IMR-90 (cell line): ENCODE results near the gene PLSCR3. TPM values are rescaled to one million over a fixed set of nuclear protein-coding genes. Genes with fewer than 3 reads are reported as not detected.

Experiments
- ATAC-seq: fragments of 200-7000 bp; cut with Tn5 transposase; 2 replicates; pipeline ENCODE4 v1.9.1; 2020; ENCODE audit warnings: low read depth, mild to moderate bottlenecking, moderate library complexity
- BruUV-seq: library from RNA; stranded (reverse); fragments of 400-500 nt; replicated peaks from 2 replicates; lab custom pipeline; 2021; lab: Mats Ljungman, UMichigan
- CTCF ChIA-PET: fragments of 300-600 bp; formaldehyde crosslinking; extraction: SDS; loops from one replicate; lab custom pipeline; 2021; ENCODE audit warnings: antibody characterized with exemption; lab: Yijun Ruan, JAX
- POLR2A ChIA-PET: fragments of 300-600 bp; sonication (Branson Sonifier 250); formaldehyde crosslinking; loops from one replicate; lab custom pipeline; 2022; ENCODE audit warnings: antibody characterized with exemption; ENCODE audit not compliant: unreplicated experiment; lab: Charles Lee
- DNase-seq: peaks from one replicate; pipeline ENCODE4 v3.0.0; 2013
- H2AFZ ChIP-seq: replicated peaks from 2 replicates; pipeline ENCODE3; 2013; ENCODE audit warnings: low read length, mild to moderate bottlenecking; ENCODE audit not compliant: poor library complexity
- H2AK5ac ChIP-seq: 2 replicates; pipeline ENCODE4 v1.6.1; 2013; ENCODE audit warnings: low read depth, low read length, inconsistent platforms
- H2AK9ac ChIP-seq: replicated peaks from 2 replicates; pipeline ENCODE3; 2013; ENCODE audit warnings: mild to moderate bottlenecking, low read depth, low read length, moderate library complexity; ENCODE audit not compliant: poor library complexity
- H2BK120ac ChIP-seq: 2 replicates; pipeline ENCODE4 v1.6.1; 2013; ENCODE audit warnings: low read depth, low read length, inconsistent platforms
- H2BK15ac ChIP-seq: 3 replicates; pipeline ENCODE4 v1.6.1; 2013; ENCODE audit warnings: low read depth, low read length, inconsistent platforms
- H2BK20ac ChIP-seq: 2 replicates; pipeline ENCODE4 v1.6.1; 2013; ENCODE audit warnings: low read depth, mild to moderate bottlenecking, inconsistent platforms, low read length, moderate library complexity
- H2BK5ac ChIP-seq: 2 replicates; pipeline ENCODE4 v1.6.1; 2013; ENCODE audit warnings: mild to moderate bottlenecking, low read depth, low read length, inconsistent platforms; ENCODE audit not compliant: poor library complexity, severe bottlenecking
- H3K14ac ChIP-seq: replicated peaks from 2 replicates; pipeline ENCODE4 v1.6.1; 2013; ENCODE audit warnings: low read depth, low read length, inconsistent platforms
- H3K18ac ChIP-seq: 2 replicates; pipeline ENCODE4 v1.6.1; 2013; ENCODE audit warnings: low read depth, low read length, control low read depth
- H3K23ac ChIP-seq: 2 replicates; pipeline ENCODE4 v1.6.1; 2013; ENCODE audit warnings: low read depth, low read length, inconsistent platforms
- H3K27ac ChIP-seq: 2 replicates; pipeline ENCODE4 v1.5.1; 2013; ENCODE audit warnings: mild to moderate bottlenecking, control low read depth, low read length; ENCODE audit not compliant: insufficient read depth
- H3K27me3 ChIP-seq: 2 replicates; pipeline ENCODE4 v1.6.1; 2013; ENCODE audit warnings: low read length; ENCODE audit not compliant: control insufficient read depth, insufficient read depth
- H3K36me3 ChIP-seq: 2 replicates; pipeline ENCODE4 v1.6.1; 2013; ENCODE audit warnings: low read length, mixed read lengths; ENCODE audit not compliant: control insufficient read depth, insufficient read depth
- H3K4ac ChIP-seq: 2 replicates; pipeline ENCODE4 v1.6.1; 2013; ENCODE audit warnings: low read depth, low read length, inconsistent platforms
- H3K4me1 ChIP-seq: 2 replicates; pipeline ENCODE4 v1.6.1; 2013; ENCODE audit warnings: low read length, mixed read lengths; ENCODE audit not compliant: control insufficient read depth, insufficient read depth
- H3K4me2 ChIP-seq: 2 replicates; pipeline ENCODE4 v1.6.1; 2013; ENCODE audit warnings: low read depth, mild to moderate bottlenecking, control low read depth, low read length, moderate library complexity
- H3K4me3 ChIP-seq: 2 replicates; pipeline ENCODE4 v1.5.1; 2013; ENCODE audit warnings: low read depth, mild to moderate bottlenecking, control low read depth, low read length, moderate library complexity; ENCODE audit not compliant: insufficient read depth
- H3K56ac ChIP-seq: 2 replicates; pipeline ENCODE4 v1.6.1; 2013; ENCODE audit warnings: low read length, inconsistent platforms; ENCODE audit not compliant: insufficient read depth; ENCODE audit errors: extremely low read depth
- H3K79me1 ChIP-seq, 2 experiments: 2 replicates each; pipeline ENCODE4 v1.6.1; 2013; ENCODE audit warnings: low read length in 2 of 2, inconsistent platforms in 1 of 2, low read depth in 1 of 2
- H3K9ac ChIP-seq: 2 replicates; pipeline ENCODE4 v1.6.1; 2013; ENCODE audit warnings: low read depth, low read length, control low read depth
- H3K9me1 ChIP-seq: 2 replicates; pipeline ENCODE4 v1.6.1; 2013; ENCODE audit warnings: low read length, inconsistent platforms; ENCODE audit not compliant: insufficient read depth
- H3K9me3 ChIP-seq: 2 replicates; pipeline ENCODE4 v1.6.1; 2013; ENCODE audit warnings: low read length; ENCODE audit not compliant: control insufficient read depth, insufficient read depth
- H4K20me1 ChIP-seq: 2 replicates; pipeline ENCODE4 v1.6.1; 2013; ENCODE audit warnings: low read length, inconsistent platforms; ENCODE audit not compliant: insufficient read depth
- H4K5ac ChIP-seq: 2 replicates; pipeline ENCODE4 v1.6.1; 2013; ENCODE audit warnings: mild to moderate bottlenecking, low read depth, low read length, control low read depth
- H4K8ac ChIP-seq, 2 experiments: 2 replicates each; pipeline ENCODE4 v1.6.1; 2013; ENCODE audit warnings: low read depth in 2 of 2, low read length in 2 of 2, control low read depth in 1 of 2, inconsistent platforms in 1 of 2
- H4K91ac ChIP-seq: 2 replicates; pipeline ENCODE4 v1.6.1; 2013; ENCODE audit warnings: low read depth, low read length, inconsistent platforms; ENCODE audit not compliant: insufficient read depth
- BHLHE40 ChIP-seq: fragments of 150-350 bp; IDR thresholded peaks from 2 replicates; pipeline ENCODE4 v1.6.1; 2016; ENCODE audit warnings: mild to moderate bottlenecking, low read depth, low read length
- CEBPB ChIP-seq: IDR thresholded peaks from 2 replicates; pipeline ENCODE4 v1.6.1; 2012; ENCODE audit warnings: low read depth, low read length, improper control_type of control experiment
- CHD1 ChIP-seq: IDR thresholded peaks from 2 replicates; pipeline ENCODE4 v1.6.1; 2012; ENCODE audit warnings: low read depth, low read length, improper control_type of control experiment
- ELK1 ChIP-seq: fragments of 150-350 bp; IDR thresholded peaks from 2 replicates; pipeline ENCODE4 v1.6.1; 2016; ENCODE audit warnings: low read depth, mild to moderate bottlenecking, low read length, moderate library complexity, borderline replicate concordance
- FOS ChIP-seq: fragments of 150-350 bp; IDR thresholded peaks from 2 replicates; pipeline ENCODE4 v1.6.1; 2016; ENCODE audit warnings: low read depth, low read length
- MAFK ChIP-seq: IDR thresholded peaks from 2 replicates; pipeline ENCODE4 v1.6.1; 2012; ENCODE audit warnings: low read depth, low read length, improper control_type of control experiment
- MAZ ChIP-seq: IDR thresholded peaks from 2 replicates; pipeline ENCODE4 v1.6.1; 2012; ENCODE audit warnings: low read depth, mild to moderate bottlenecking, low read length, improper control_type of control experiment, moderate library complexity, borderline replicate concordance
- MXI1 ChIP-seq: IDR thresholded peaks from 2 replicates; pipeline ENCODE4 v1.6.1; 2012; ENCODE audit warnings: low read depth, mild to moderate bottlenecking, low read length, moderate library complexity, borderline replicate concordance
- NFE2L2 ChIP-seq: fragments of 150-350 bp; IDR thresholded peaks from 2 replicates; pipeline ENCODE4 v1.6.1; 2016; ENCODE audit warnings: low read depth, mild to moderate bottlenecking, low read length
- RAD21 ChIP-seq: IDR thresholded peaks from 2 replicates; pipeline ENCODE4 v1.6.1; 2012; ENCODE audit warnings: low read length, improper control_type of control experiment
- RCOR1 ChIP-seq: IDR thresholded peaks from 2 replicates; pipeline ENCODE4 v1.6.1; 2012; ENCODE audit warnings: mild to moderate bottlenecking, low read length, improper control_type of control experiment; ENCODE audit not compliant: insufficient replicate concordance
- RFX5 ChIP-seq: IDR thresholded peaks from 2 replicates; pipeline ENCODE4 v1.8.0; 2012; ENCODE audit warnings: low read depth, mild to moderate bottlenecking, low read length, moderate library complexity
- WGBS, 2 experiments: methylation state at CpG; one replicate each; pipeline versions ENCODE4 v1.1.5 to v1.1.7; 2013; ENCODE audit warnings: missing lambda C conversion rate in 2 of 2; ENCODE audit not compliant: insufficient read length in 1 of 2; ENCODE audit errors: extremely low coverage in 2 of 2; 5-methylcytosine and 5-hydroxymethylcytosine counted together
- dilution Hi-C: fragments of 300-500 bp; cut with HindIII; formaldehyde crosslinking; loops from one replicate; pipeline ENCODE4 v1.14.3; 2018; ENCODE audit warnings: low sequenced_read_pairs; ENCODE audit not compliant: unreplicated experiment
- in situ Hi-C: fragments of 300-500 bp; cut with MboI; formaldehyde crosslinking; loops from 3 replicates; pipeline ENCODE4 v1.14.3; 2019; ENCODE audit warnings: low sequenced_read_pairs, inconsistent platforms, mixed read lengths
- intact Hi-C: fragments of 100-400 bp; cut with micrococcal nuclease; formaldehyde crosslinking; loops from 2 replicates; pipeline ENCODE4 v1.10.0; 2022
- polyA plus RNA-seq, 3 experiments: library from polyadenylated mRNA; depleted of rRNA; stranded (reverse); fragments of >200 nt; gene quantifications; 2 replicates each; pipeline ENCODE4 v1.2.3, GENCODE V29; 2012; ENCODE audit warnings: low replicate concordance in 1 of 3
- total RNA-seq: library from RNA; depleted of rRNA; stranded (reverse); fragments of >200 nt; gene quantifications from 2 replicates; pipeline ENCODE4 v1.2.3, GENCODE V29; 2012

PLSCR3 gene
- total and polyA plus RNA-seq, 2 of the 4 experiments (the other 2 are of a cell fraction), result 6.1 to 116 TPM

GRCh38 chr17:7440834-7441195 is 46.5 kb upstream of the PLSCR3 start:
- Histone ChIP-seq H3K27me3 (peaks cover 36% of the 10 kb centered on the region), H2BK120ac (no peak overlapping the region), H3K4me1 (peaks cover 22% of the 10 kb centered on the region), H4K8ac (peak overlapping the region; percentile 67 to 94; a peak in 2 of 4 replicates), H3K4ac (peak overlapping the region; percentile 51; the same call in 1 of the 2 replicates), H3K4me2 (peak overlapping the region; percentile 80; the same call in 1 of the 2 replicates), H3K14ac (no peak overlapping the region), H2BK5ac (no peak overlapping the region), H3K23ac (no peak overlapping the region), H4K5ac (peak overlapping the region; percentile 97; the same call in 1 of the 2 replicates), H2AFZ (peak overlapping the region; percentile 84), H3K56ac (no peak overlapping the region), H3K4me3 (no peak overlapping the region), H3K9ac (peak overlapping the region; percentile 67; the same call in 1 of the 2 replicates), H3K9me1 (0 out of 2 replicates have a peak, but pooled peaks cover 8% of the 10 kb centered on the region), H2BK15ac (0 out of 3 replicates have a peak overlapping the region, but pooled peaks have one; percentile 23), H4K20me1 (peaks cover 3% of the 10 kb centered on the region; the same call in 1 of the 2 replicates), H3K36me3 (no peaks in the 10 kb centered on the region), H3K27ac (no peak overlapping the region), H3K9me3 (no peaks in the 10 kb centered on the region), H3K18ac (no peak overlapping the region), H2AK9ac (peak overlapping the region; percentile 93), H4K91ac (peak overlapping the region; percentile 74; the same call in 1 of the 2 replicates), H2AK5ac (peak overlapping the region; percentile 68; the same call in 1 of the 2 replicates), H2BK20ac (no peak overlapping the region), H3K79me1 (peaks cover 0 to 2% of the 10 kb centered on the region in 2 experiments; a peak in 1 of 4 replicates)
- dilution Hi-C loops (no loop called here), intact Hi-C loops (no loop called here), in situ Hi-C loops (no loop called here)
- BruUV-seq, result no TSS peak
- CTCF ChIA-PET, result no interaction called here
- 5% methylated on average over 3 of the region's 12 CpGs; no CpG with 5 or more reads in 1 of the 2 experiments for WGBS, 2 experiments
- ATAC-seq (no peak), DNase-seq (no peak)
- TF ChIP-seq CEBPB (no peak), RFX5 (no peak), RAD21 (no peak), RCOR1 (no peak), MAFK (peak; percentile 88), BHLHE40 (no peak), FOS (no peak), MXI1 (no peak), MAZ (no peak), CHD1 (no peak), NFE2L2 (peak; percentile 7; the same call in 1 of the 2 replicates), ELK1 (no peak)
- POLR2A ChIA-PET, result interaction anchor here (0.6 kb wide), 3 partner anchors 28 to 934 kb away, joined by 3 to 8 read pairs (median 7); no protein-coding TSS in a partner anchor
